ENCODE data around the gene PRKCZ.

- no peak for TF ChIP-seq CTCF (IDR thresholded peaks at IDR 0.05)
- no peak for TF ChIP-seq POLR2A (IDR thresholded peaks at IDR 0.05)
- no peak for TF ChIP-seq POLR2AphosphoS5 (IDR thresholded peaks at IDR 0.05; ENCODE audit: insufficient read depth in 1 of 2, low read depth in 1 of 2)
These were observed 11.0 kb downstream of the PRKCZ start for GRCh38 chr1:2061065-2061778.

All from vagina (tissue), 2 donors.